Metanephros (tissue), 1 donor: Measurements from ENCODE around the gene ZNF524. TPM values are rescaled to one million over a fixed set of nuclear protein-coding genes. Genes with fewer than 3 reads are reported as not detected.

Source experiments
- total RNA-seq: library from RNA; depleted of rRNA; stranded (reverse); fragments of >200 nt; gene quantifications from one replicate; pipeline ENCODE4 v1.2.3, GENCODE V29; 2014

Gene ZNF524
- 13.3 TPM for total RNA-seq

GRCh38 chr19:55599842-55600661 is at the start of gene ZNF524:
Gene ZNF524, plus strand, starts transcription at chr19:55600288. Its CDS starts 1,825 bp downstream, at chr19:55602113.

GRCh38 chr19:55580628-55581144 is 19.4 kb upstream of the ZNF524 start, which contains the start of gene ZNF579:
Gene ZNF579, minus strand, starts transcription at chr19:55580848. Its CDS starts 1,209 bp downstream, at chr19:55579639.

GRCh38 chr19:55599468-55599841 is 633 bp upstream of the ZNF524 start, which contains the start of gene FIZ1:
Gene FIZ1, minus strand, starts transcription at chr19:55599517. Its CDS starts 1,652 bp downstream, at chr19:55597865.

GRCh38 chr19:55605637-55606470 is 5.8 kb downstream of the ZNF524 start, which contains the start of gene ZNF865:
Gene ZNF865, plus strand, starts transcription at chr19:55605647. Its CDS starts 7,972 bp downstream, at chr19:55613619.

GRCh38 chr19:55624109-55625003 is 24.3 kb downstream of the ZNF524 start, which contains the start of gene ZNF784:
Gene ZNF784, minus strand, starts transcription at chr19:55624566. Its CDS starts 5 bp downstream, at chr19:55624561.

GRCh38 chr19:55640577-55641425 is 40.7 kb downstream of the ZNF524 start, which contains the start of gene ZNF580:
Gene ZNF580, plus strand, starts transcription at chr19:55641002. Its CDS starts 1,507 bp downstream, at chr19:55642509.

GRCh38 chr19:55643003-55643886 is 43.2 kb downstream of the ZNF524 start, which contains the start of gene ZNF581:
Gene ZNF581, plus strand, starts transcription at chr19:55643649. Its CDS starts 923 bp downstream, at chr19:55644572.

GRCh38 chr19:55647732-55648584 is 47.9 kb downstream of the ZNF524 start, which contains the start of gene CCDC106:
Gene CCDC106, plus strand, starts transcription at chr19:55648212. Its CDS starts 835 bp downstream, at chr19:55649047.

Other genes with a start within 250 kb of the ZNF524 start
- gene COX6B2, start 245.6 kb upstream of the ZNF524 start, total RNA-seq: 0.12 TPM
- gene GARIN5B, start 237.0 kb upstream of the ZNF524 start, total RNA-seq: not detected
- 0.41 TPM for gene IL11, start 229.8 kb upstream of the ZNF524 start, total RNA-seq
- not detected for gene TMEM190, start 223.5 kb upstream of the ZNF524 start, total RNA-seq
- 1.6 TPM for gene TMEM238, start 216.0 kb upstream of the ZNF524 start, total RNA-seq
- gene RPL28, start 214.4 kb upstream of the ZNF524 start, total RNA-seq: 334 TPM
- 21.2 TPM for gene UBE2S, start 192.5 kb upstream of the ZNF524 start, total RNA-seq
- gene SHISA7, start 157.0 kb upstream of the ZNF524 start, total RNA-seq: 0.12 TPM
- 80.6 TPM for gene ISOC2, start 138.6 kb upstream of the ZNF524 start, total RNA-seq
- not detected for gene C19orf85, start 135.5 kb upstream of the ZNF524 start, total RNA-seq
- gene ZNF628, start 123.7 kb upstream of the ZNF524 start, total RNA-seq: 5.6 TPM
- 19.6 TPM for gene NAT14, start 115.1 kb upstream of the ZNF524 start, total RNA-seq
- gene SSC5D, start 111.9 kb upstream of the ZNF524 start, total RNA-seq: 5.3 TPM
- 0.35 TPM for gene SBK2, start 63.2 kb upstream of the ZNF524 start, total RNA-seq
- gene SBK3, start 54.7 kb upstream of the ZNF524 start, total RNA-seq: not detected
- 10.0 TPM for gene ZNF579, start 19.4 kb upstream of the ZNF524 start, total RNA-seq
- 9.2 TPM for gene FIZ1, start 771 bp upstream of the ZNF524 start, total RNA-seq
- gene ZNF865, start 5.4 kb downstream of the ZNF524 start, total RNA-seq: 10.3 TPM
- gene ZNF784, start 24.3 kb downstream of the ZNF524 start, total RNA-seq: 14.7 TPM
- 18.8 TPM for gene ZNF580, start 40.7 kb downstream of the ZNF524 start, total RNA-seq
- 26.9 TPM for gene ZNF581, start 43.4 kb downstream of the ZNF524 start, total RNA-seq
- gene CCDC106, start 47.9 kb downstream of the ZNF524 start, total RNA-seq: 12.3 TPM
- 150 TPM for gene U2AF2, start 54.7 kb downstream of the ZNF524 start, total RNA-seq
- gene EPN1, start 74.9 kb downstream of the ZNF524 start, total RNA-seq: 110 TPM
- not detected for gene NLRP9, start 138.1 kb downstream of the ZNF524 start, total RNA-seq
- not detected for gene RFPL4A, start 158.8 kb downstream of the ZNF524 start, total RNA-seq
- gene RFPL4AL1, start 168.8 kb downstream of the ZNF524 start, total RNA-seq: 0.41 TPM
- 0.18 TPM for gene NLRP11, start 231.7 kb downstream of the ZNF524 start, total RNA-seq
- gene NLRP4, start 236.3 kb downstream of the ZNF524 start, total RNA-seq: not detected